ENCODE results near the gene HMGXB3.

GRCh38 chr5:150057996-150058395 is 57.5 kb downstream of the HMGXB3 start:
- TF ChIP-seq POLR2AphosphoS5 (IDR thresholded peaks at IDR 0.05; ENCODE audit: low read depth, low read length): no peak
- TF ChIP-seq CTCF (IDR thresholded peaks at IDR 0.05): no peak
